GM19397 (cell line): ENCODE results near the gene RUNX1.

ENCODE experiments used
- ATAC-seq: cut with Tn5 transposase; IDR thresholded peaks from one replicate; pipeline ENCODE4 v1.9.1; 2021; ENCODE audit warnings: mild to moderate bottlenecking, moderate library complexity; ENCODE audit not compliant: unreplicated experiment

The RUNX1 gene

DNA sequence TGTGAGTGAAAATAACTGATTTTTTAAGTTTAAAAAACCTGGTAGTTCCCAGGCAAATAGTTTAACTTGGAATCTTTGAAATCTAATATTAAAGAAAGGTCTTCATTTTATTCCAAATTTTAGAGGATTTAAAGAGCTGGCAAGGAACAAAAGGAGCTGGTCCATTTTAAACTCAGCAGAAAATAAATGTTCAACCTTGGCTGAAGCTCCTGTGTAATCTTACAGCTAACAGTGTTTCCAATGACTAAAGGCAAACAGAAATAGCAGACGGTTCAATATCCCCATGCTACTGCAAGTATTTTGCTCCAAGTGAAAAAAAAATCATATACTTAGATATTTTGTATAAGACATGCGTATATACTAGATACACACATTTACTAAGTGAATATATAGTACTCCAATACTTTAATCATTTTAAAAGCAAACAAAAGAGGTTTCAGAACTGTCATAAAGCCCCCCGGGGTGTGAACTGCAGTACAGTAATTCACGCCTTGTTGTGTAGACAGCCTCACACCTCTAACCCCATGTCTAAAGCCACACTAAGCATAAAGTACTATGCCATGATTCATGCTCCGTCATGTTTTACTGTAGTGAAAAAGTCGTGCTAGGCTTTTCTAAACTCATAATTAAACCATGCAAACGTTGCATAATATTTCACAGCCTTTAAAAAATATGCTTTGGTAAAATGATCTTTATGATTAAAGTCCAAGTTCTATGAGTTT, 248.1 kb downstream of the RUNX1 start:
- ATAC-seq: no peak

DNA sequence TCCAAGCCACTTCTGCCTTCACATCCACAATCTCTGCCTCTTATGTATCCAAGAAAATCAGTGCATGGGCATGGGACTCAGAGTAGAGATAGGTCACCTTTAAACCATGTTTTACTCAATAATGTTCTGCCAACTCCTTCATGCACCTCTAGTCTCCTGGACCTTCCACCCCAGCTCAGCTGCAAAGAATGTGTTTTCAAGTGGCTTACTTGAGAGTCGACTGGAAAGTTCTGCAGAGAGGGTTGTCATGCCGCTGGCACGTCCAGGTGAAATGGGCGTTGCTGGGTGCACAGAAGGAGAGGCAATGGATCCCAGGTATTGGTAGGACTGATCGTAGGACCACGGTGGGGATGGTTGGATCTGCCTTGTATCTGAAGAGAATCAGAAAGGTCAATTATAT, 250.0 kb downstream of the RUNX1 start:
- ATAC-seq: no peak

DNA sequence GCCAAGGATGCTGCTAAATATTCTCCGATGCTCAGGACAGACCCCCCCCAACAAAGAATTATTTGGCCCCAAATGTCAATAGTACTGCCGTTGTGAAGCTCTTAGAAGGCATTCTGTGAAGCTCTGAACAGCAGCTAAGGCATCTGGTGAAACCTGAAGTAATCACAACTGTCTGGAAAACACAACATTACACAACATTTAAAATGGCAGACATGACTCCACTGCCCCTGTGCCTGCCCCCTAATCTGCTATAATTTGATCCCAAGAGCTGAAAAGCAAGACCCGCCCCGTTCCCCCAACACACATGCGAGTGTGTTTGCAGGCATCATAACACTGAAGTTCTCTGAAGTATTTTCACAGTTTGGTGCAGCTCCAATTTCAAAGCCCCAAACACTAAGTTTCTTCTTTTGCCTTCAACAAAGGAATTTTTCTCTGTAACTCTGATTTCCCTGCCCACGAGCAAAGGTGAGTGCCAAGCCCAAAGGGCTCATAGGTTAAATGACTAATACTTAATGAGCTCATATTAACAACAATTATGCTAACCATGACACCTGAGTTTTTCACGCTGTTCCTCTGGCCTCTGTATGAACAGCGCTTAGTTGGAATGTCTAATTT, 251.1 kb downstream of the RUNX1 start:
- no peak for ATAC-seq

DNA sequence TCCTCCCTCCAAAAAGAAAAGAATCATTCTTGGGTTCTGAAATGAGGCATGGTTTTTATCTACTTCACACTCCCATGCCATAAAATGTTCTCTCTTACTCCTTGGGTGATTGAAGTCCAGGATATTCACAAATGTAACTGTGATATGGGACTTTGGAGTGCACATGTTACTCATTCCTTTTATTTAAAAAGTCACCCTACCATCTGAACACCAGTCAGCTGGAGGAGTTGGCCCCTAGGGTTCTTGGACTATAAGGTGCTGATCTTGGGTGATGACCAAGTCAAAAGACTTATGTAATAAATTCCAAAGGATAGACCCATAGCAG, 251.9 kb downstream of the RUNX1 start:
- ATAC-seq: no peak

DNA sequence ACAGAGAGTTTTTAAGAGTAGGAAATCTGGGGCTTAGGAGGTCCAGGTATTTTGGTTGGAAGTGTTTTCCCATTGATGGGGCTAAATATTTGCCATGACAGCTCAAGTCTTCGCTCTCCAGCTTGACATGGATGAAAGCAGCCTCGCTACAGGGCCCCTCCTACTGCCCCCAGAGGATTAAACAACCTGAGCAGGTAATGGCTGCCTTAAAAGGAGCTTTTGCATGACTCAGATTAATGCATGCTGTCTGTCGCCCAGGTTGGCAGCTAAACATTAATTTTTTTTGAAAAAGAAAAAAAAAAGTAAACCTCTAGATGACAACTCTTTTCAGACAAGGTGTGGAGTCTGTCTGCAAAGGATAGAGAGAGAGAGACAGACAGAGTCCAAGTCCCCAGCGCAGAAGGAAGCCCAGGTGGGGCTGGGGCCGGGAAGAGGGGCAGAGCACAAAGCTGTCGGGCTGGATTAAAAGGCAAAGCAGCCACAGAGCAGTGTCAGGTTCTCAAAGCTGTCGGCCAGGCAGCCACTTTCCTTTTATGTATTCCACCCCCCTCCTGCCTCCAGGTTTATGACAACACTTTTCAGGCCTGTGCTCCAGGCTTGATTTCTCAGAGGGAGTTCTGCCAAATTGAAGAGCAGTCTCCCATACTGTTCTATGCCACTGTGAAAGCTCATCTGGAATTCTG, 252.4 kb downstream of the RUNX1 start:
- ATAC-seq: no peak

DNA sequence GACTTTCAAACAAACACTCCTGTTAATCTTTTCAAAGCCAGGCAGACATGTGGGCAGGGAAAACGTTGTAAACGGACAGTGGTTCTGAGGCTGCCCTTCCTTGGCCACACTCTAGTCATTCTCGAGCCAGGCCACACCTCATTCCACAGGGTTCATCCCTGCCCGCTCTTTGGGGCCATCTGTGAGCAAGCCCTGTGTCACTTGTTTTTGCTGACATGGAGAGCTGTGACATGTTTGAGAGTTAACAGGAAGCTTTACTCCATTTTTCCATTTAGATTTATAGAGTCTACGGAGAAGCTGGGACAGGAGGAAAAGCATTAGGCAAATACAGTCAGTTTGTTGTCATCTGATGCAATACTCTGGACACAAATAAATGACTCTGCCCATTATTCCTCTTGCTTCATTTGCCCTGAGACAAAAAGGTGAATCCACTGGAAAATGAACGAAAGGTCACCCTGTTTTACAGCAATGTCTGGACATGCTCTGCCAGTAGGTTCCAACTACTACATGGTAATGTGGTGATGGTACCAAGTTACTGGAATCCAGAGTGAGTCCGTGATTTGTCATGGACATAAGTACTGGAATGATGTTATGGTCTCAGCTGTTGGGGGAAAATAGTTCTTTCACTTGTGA, 253.4 kb downstream of the RUNX1 start:
- no peak for ATAC-seq

DNA sequence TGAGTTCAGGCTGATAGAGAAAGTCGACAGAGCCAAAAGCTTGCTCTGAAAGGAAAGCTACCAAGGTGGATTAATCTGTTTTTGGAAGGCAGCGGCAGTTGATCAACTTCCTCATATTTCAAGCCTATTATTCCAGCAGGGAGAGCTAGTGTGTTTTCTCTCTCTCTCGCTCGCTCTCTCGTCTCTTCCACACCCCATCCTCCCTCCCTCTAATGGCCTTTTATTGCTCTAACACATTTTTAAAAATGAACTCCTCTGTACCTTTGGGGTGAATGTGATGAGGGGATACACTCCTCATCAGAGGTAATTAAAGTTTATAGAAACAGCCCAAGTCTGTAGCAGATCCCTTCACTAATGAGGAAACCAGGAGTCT, 253.9 kb downstream of the RUNX1 start:
- no peak for ATAC-seq

DNA sequence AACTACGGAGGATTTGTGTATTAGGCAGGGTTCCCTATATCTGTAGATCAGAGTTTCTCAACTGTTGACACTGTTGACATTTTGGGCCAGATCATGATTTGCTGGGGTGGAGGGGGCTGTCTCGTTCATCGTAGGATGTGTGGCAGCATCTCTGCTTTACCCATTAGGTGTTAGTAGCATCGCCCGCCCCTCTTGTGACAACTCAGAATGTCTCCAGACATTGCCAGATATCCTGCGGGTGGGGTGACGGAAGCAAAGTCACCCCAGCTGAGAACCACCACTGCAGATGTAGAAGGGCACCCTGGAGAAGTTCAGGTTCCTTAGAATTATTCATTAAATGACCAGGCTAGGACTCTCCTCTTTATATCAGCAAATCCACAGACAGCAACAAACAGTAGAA, 254.4 kb downstream of the RUNX1 start:
- ATAC-seq: no peak

DNA sequence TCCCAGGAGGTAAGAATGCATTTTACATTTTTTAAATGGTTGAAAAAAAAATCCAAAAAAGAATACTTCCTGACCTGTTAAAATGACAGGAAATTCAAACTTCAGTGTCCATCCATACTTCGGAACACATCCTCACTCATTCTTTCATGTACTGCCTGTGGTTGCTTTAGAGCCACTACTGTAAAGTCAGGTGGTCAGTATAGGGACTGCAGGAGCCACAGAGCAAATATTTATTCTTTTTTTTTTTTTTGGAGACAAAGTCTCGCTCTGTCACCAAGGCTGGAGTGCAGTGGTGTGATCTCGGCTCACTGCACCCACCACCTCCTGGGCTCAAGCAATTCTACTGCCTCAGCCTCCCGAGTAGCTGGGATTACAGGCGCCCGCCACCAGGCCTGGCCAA, 255.6 kb downstream of the RUNX1 start:
- no peak for ATAC-seq

DNA sequence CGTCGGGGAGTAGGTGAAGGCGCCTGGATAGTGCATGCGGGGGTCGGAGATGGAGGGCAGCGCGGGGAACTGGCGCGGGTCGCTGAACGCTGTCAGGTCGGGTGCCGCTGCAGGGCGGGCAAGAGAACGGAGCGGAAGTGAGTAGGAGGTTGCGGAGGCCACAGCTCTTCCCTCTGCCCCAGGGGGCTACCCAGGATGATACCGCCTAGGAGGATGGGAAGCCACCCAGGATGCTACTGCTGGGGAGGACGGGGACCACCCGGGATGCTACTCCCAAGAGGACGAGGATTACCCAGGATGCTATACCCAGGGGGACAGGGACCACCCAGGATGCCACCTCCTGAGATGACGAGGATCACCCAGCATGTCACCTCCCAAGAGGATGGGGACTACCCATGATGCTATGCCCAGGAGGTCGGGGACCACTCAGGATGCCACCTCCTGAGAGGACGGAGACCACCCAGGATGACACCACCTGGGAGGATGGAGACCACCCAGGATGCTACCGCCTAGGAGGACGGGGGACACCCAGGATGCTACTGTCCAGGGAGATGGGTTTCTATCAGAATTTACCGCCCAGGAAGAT, 256.5 kb downstream of the RUNX1 start:
- no peak for ATAC-seq

DNA sequence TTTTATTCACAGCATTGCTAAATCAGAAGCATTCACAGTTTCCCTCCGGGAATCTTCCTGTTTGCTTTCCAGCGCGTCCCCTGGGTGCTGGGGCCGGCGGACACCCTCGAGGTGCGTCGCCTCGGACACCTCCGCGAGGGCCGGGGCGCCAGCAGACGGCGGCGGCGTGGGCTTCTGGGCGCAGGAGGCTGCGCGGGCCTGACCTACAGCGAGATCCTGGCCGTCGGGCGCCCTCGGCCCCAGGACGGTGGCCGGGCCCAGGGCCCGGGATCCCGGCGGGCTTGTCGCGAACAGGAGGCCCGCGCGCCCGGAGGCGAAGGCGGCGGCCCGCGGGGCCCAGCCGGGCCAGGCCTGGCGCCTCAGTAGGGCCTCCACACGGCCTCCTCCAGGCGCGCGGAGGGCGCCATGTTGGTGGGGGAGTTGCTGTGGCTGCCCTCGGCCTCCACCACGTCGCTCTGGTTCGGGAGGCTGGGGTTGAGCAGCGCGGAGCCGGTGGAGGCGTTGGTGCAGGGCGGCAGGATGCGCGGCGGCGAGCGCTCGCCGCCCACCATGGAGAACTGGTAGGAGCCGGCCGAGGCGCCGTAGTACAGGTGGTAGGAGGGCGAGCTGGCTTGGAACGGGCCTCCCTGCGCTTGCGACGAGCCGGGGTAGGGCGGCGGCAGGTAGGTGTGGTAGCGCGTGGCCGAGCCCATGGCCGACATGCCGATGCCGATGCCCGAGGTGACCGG, 257.2 kb downstream of the RUNX1 start:
- ATAC-seq: no peak

DNA sequence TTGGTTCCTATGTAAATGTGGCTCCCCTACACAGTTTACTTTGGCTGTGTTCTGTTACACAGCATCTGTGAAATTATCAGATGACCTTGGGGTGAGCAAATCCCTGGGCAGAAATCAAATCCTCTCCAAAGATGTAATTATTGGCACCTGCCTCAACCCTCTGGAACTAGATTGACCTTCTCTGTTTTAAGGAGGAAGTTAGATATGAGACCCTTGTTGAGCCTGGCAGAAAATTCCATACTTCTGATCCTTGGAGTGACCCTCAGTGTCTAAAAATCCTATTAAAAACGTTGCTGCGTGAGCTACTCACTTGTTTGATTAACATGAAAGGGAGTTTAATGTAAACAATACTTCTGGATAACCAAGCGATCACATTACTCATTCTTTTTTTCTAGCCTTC, 258.3 kb downstream of the RUNX1 start:
- ATAC-seq: no peak

DNA sequence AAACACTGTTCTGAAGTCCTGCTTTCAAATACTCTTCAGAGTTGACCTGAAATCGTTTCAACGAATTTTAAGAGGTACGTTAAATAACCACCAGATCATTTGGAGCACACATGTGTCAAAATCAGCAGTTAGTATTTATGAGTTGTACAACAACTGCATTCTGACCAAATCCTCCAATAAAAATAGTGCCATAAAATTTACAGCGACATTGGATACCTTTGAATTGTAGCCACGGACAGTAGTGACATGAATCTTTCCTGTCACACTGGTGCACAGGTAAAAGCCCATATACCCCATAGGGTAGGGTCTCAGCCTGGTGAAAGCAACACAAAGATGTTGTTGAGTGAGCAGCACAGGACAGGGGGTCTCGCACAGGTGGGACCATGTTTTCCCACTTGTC, 258.8 kb downstream of the RUNX1 start:
- no peak for ATAC-seq

DNA sequence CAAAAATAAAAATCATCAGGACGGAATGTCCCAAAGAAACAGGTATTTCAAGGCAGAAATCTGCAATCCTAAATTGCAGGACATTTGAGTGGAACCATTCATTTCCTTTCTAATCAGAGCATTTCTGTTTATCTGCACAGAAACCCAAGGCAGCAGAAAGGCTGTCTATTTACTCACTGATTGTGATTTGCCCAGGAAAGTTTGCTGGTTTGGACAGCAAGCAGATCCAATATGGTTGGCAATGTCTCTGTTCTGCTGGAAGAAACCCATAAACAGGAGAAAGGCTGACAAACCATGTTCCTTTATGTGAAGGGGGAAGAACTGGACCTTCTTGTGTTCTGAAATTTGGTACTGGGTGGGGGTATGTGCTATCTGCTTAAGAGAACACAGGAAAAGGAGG, 260.2 kb downstream of the RUNX1 start:
- no peak for ATAC-seq

DNA sequence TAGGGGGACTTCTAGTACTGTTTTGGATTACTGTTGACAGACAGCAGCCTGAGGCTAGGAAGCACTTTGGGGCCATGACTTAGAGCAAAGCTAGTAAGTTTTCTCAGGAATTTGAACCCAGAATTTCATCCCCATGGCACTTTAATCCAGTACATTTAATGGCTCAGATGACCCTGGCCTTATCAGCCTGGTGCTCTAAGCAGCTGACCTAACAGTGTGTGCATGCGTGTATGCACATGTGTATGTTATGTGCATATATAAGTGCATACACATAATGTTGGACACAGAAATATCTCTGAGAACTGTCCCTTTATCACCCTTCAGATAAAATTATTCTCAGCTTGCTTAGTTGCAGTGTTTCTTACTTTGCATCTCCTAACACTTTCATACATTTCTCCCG, 265.3 kb downstream of the RUNX1 start:
- no peak for ATAC-seq

DNA sequence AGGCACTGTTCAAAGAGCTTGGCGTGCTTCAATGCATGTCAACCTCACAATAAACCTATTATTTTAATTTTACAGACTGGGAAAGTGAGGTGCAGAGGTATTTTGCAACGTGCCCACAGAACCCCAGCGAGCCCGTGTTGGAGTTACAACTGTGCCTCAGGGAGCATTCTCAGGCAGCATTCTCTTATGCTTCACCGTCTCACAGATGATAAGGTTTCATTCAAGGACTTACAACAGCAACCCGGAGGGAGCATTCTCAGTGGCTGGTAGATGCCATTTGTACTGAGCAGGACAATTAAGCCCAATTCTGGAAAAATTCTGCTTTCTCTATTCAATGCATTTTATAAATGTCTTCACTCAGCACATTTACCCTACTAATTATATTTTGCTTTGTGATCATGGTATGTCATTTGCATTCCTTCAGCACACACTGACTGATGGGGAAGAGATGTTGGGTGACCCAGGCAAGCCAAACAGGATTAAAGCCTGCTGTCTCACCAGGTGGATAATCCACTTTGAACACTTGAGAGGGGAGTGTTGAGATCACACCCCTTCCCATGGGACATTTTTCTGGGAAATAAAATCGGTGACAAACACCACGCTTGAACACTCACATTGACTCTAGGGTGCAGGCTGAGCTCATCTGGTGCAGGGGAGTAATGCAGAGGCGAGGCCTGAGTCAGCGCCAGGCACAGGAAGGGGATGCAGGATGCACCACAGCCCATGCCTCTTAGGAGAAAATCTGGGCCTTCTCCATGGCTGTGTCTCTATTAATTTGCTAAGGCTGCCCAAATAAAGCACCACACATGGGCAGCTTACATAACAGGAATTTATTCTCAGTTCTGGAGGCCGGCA, 266.4 kb downstream of the RUNX1 start:
- no peak for ATAC-seq

DNA sequence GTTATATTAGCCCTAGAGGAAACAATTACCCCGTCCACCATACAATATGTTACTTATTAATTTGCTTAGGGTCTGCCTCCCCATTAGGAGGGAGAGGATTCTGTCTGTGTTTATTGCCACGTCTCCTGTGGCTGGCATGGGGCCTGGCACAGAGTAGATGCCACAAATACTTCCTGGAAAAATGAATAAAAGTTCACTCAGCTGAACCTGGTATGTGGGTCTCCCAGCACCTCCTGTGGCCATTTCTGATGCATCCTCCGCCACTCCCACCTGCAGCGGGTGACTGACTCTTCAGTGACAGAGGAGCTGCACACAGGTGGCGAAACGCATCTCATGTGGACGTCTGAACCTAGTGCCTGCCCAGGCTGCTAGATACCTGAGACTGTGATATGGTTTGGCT, 267.6 kb downstream of the RUNX1 start:
- ATAC-seq: no peak

DNA sequence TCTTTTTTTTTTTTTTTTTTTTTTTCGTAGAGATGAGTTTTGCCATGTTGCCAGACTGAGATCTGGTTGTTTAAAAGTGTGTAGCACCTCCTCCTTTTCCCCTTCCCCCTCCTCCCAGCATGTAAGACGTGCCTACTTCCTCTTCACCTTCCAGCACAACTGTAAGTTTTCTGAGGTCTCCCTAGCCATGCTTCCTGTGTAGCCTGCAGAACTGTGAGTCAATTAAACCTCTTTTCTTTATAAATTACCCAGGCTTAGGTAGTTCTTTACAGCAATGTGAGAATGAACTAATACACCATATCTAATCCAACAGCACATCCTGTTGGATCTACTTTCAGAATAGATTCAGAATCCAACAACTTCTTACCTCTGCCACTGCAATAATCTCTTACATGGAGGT, 269.2 kb downstream of the RUNX1 start:
- no peak for ATAC-seq

DNA sequence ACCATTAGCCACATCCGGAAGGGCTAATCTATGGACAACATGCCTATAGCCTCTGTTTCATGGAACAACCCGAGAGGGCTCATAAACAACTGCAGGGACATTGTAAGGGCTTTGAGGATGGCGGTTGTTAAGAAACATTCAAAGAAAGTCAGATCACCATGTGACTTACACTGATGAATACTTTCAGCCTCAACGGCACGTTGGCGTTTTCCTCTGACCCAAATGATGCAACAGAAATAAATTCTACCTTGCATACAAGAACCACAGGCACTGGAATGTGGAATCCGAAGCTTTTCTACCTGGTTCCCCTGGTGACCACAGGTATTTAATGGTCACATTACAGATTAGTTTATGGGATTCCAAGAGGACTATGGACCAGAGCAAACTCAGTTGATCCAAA, 273.3 kb downstream of the RUNX1 start:
- ATAC-seq: no peak

DNA sequence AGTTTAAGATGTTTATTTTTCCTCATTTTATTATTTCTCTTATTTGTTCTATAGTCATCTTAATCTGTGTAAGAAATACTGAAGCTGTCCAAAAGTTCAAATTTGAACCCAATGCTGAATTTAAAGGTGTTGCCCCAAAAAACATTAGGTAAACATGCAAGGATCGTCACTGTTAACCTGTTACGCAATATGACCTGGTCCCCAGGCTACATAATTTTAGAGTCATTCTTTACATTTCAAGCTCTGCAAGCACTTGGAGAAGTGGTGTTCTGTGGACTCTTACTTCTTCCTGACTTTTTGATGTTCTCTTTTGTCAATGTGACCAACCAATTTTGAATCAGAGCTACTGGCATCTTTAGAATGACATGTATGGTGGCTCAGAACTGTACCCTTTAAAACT, 274.4 kb downstream of the RUNX1 start:
- no peak for ATAC-seq
